Measurements from ENCODE around the gene TMEM181. TPM values are rescaled to one million over a fixed set of nuclear protein-coding genes. Genes with fewer than 3 reads are reported as not detected.

The TMEM181 gene
- total RNA-seq, 1 donor from 2014 or later = 17.0 TPM

- Mint-ChIP-seq H3K27ac (no peak overlapping the region), H3K4me1 (ENCODE audit: low read depth) (peaks cover 57% of the 10 kb centered on the region), H3K4me3 (no peak overlapping the region), H3K9me3 (no peaks in the 10 kb centered on the region), H3K27me3 (ENCODE audit: insufficient read depth) (no peaks in the 10 kb centered on the region), H3K36me3 (ENCODE audit: low read depth) (peaks cover 21% of the 10 kb centered on the region)
- intact Hi-C loops (cut with micrococcal nuclease) = no loop called here
- no peak for DNase-seq (ENCODE audit: low spot score)
These were observed 10.7 kb downstream of the TMEM181 start for GRCh38 chr6:158570681-158570962.

DNA sequence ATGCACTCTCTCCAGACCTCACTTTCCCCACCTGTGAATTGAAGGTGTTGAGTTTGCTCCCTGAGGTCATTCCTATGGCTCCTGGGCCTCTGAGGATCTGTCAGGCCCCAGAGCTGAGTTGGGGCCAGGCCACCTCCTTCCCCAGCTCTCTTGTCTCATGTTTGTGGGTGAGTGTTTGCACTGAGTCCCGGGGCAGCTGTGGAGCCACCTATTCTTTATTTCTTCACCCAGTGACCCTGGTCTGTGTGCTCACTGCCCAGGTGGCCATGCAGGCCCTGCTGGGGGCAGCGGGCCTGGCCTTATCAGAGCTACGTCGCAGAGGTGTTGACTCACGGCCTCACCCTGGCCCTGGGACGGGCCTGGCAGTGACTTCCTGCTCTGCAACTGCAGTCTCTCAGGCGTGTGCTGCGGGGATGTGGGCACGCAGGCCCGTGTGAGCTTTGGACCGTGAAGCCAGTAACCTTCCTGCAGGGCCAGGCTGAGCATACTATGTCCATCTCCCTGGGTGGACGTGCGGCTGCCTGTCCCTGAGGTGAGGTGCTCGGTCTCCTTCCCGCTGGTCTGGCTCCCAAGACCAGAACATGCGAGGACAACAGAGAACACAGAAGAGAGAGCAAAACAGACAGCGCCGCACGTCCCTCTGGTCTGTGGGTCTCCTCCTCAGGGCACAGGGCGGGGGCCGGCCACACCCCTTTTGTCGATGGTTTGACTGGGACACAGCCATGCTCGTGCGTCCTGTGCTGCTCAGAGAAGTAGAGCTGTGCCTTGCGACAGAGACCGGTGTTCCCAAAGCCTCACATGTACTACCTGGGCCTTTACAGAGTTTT, 12.1 kb downstream of the TMEM181 start:
- Mint-ChIP-seq H3K27ac (no peak overlapping the region), H3K4me1 (ENCODE audit: low read depth) (peaks cover 48% of the 10 kb centered on the region), H3K27me3 (ENCODE audit: insufficient read depth) (no peaks in the 10 kb centered on the region), H3K36me3 (ENCODE audit: low read depth) (peaks cover 29% of the 10 kb centered on the region), H3K4me3 (no peak overlapping the region), H3K9me3 (no peaks in the 10 kb centered on the region)
- no peak for DNase-seq (ENCODE audit: low spot score)
- intact Hi-C loops (cut with micrococcal nuclease) = no loop called here

DNA sequence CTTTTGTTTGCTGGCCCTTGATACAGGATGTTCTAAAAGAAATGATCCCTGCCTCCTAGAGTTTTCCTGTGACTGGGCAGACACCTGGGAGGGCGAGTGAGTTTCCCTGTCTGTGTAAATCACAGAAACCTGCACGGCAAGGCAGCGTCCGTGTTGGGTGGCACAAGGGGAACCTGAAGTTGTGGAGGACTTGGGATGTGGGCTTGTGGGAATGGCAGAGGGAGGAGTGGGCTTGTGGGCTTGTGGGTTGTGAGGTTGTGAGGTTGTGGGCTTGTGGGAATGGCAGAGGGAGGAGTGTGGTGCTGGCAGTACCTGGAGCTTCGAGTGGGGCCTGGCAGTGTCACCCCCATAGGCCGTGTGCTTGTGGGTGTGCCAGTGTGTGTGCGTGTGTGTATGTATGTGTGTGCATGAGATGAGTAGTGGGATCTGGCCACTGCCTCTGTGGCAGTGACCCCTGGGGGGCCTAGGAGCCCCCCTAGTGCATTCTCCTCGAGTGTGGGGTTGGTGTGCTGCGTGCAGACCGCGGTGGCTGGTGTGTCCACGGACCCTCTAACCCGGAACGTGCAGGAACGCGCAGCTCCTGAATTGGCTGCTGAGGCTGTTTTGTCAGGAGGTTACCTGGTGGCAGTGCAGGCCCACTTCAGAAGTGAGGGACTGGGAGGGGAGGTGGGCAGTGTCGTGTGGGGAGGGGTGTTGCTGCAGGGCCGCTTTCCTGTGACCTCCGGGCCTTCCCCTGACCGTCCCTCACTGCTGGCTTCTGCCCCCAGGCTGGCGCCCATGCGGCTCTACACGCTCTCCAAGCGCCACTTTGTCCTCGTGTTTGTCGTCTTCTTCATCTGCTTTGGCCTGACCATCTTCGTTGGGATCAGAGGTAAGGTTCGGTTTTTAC, 13.0 kb downstream of the TMEM181 start:
- H3K36me3 Mint-ChIP-seq (ENCODE audit: low read depth) = peaks cover 32% of the 10 kb centered on the region
- H3K4me3 Mint-ChIP-seq = no peak overlapping the region
- DNase-seq (ENCODE audit: low spot score) = no peak
- H3K27me3 Mint-ChIP-seq (ENCODE audit: insufficient read depth) = no peaks in the 10 kb centered on the region
- H3K4me1 Mint-ChIP-seq (ENCODE audit: low read depth) = peaks cover 45% of the 10 kb centered on the region
- peak overlapping the region; percentile 61 for H3K27ac Mint-ChIP-seq
- H3K9me3 Mint-ChIP-seq = no peaks in the 10 kb centered on the region
- intact Hi-C loops (cut with micrococcal nuclease) = no loop called here

GRCh38 chr6:158573542-158573931, 13.6 kb downstream of the TMEM181 start:
- peak overlapping the region; percentile 61 for H3K27ac Mint-ChIP-seq
- H3K27me3 Mint-ChIP-seq (ENCODE audit: insufficient read depth) = no peaks in the 10 kb centered on the region
- H3K36me3 Mint-ChIP-seq (ENCODE audit: low read depth) = peaks cover 36% of the 10 kb centered on the region
- no peak overlapping the region for H3K4me3 Mint-ChIP-seq
- H3K4me1 Mint-ChIP-seq (ENCODE audit: low read depth) = peaks cover 38% of the 10 kb centered on the region
- intact Hi-C loops (cut with micrococcal nuclease) = no loop called here
- DNase-seq (ENCODE audit: low spot score) = no peak
- no peaks in the 10 kb centered on the region for H3K9me3 Mint-ChIP-seq

GRCh38 chr6:158574800-158575199, 14.9 kb downstream of the TMEM181 start:
- peaks cover 30% of the 10 kb centered on the region for H3K4me1 Mint-ChIP-seq (ENCODE audit: low read depth)
- no peaks in the 10 kb centered on the region for H3K9me3 Mint-ChIP-seq
- intact Hi-C loops (cut with micrococcal nuclease) = no loop called here
- no peaks in the 10 kb centered on the region for H3K27me3 Mint-ChIP-seq (ENCODE audit: insufficient read depth)
- no peak for DNase-seq (ENCODE audit: low spot score)
- peaks cover 36% of the 10 kb centered on the region for H3K36me3 Mint-ChIP-seq (ENCODE audit: low read depth)
- no peak overlapping the region for H3K4me3 Mint-ChIP-seq
- no peak overlapping the region for H3K27ac Mint-ChIP-seq

DNA sequence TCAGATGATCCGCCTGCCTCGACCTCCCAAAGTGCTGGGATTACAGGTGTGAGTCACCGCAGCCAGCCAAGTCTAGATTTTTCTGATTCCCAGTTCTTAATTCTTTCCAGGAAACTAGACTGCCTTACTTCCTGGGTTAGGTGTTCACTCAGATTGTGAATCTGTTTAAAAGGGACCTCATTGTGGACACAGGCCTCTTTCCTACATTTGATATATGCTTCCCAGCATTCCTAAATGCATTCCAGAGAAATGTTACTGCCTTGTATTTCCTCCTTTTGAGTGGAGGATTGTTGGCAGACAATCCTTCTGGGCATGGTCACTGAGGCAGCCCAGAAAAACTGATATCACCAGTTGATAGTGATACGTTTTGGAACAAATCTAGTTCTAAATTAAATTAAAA, 15.7 kb downstream of the TMEM181 start:
- peaks cover 35% of the 10 kb centered on the region for H3K36me3 Mint-ChIP-seq (ENCODE audit: low read depth)
- no peak overlapping the region for H3K4me3 Mint-ChIP-seq
- no peak overlapping the region for H3K27ac Mint-ChIP-seq
- H3K4me1 Mint-ChIP-seq (ENCODE audit: low read depth) = peaks cover 30% of the 10 kb centered on the region
- H3K9me3 Mint-ChIP-seq = no peaks in the 10 kb centered on the region
- intact Hi-C loops (cut with micrococcal nuclease) = no loop called here
- H3K27me3 Mint-ChIP-seq (ENCODE audit: insufficient read depth) = no peaks in the 10 kb centered on the region
- no peak for DNase-seq (ENCODE audit: low spot score)

GRCh38 chr6:158584236-158584651, 24.4 kb downstream of the TMEM181 start:
- DNase-seq (ENCODE audit: low spot score) = no peak
- intact Hi-C loops (cut with micrococcal nuclease) = no loop called here
- Mint-ChIP-seq H3K4me1 (ENCODE audit: low read depth) (no peaks in the 10 kb centered on the region), H3K27me3 (ENCODE audit: insufficient read depth) (no peaks in the 10 kb centered on the region), H3K27ac (no peak overlapping the region), H3K4me3 (no peak overlapping the region), H3K36me3 (ENCODE audit: low read depth) (peaks cover 40% of the 10 kb centered on the region), H3K9me3 (no peaks in the 10 kb centered on the region)

DNA sequence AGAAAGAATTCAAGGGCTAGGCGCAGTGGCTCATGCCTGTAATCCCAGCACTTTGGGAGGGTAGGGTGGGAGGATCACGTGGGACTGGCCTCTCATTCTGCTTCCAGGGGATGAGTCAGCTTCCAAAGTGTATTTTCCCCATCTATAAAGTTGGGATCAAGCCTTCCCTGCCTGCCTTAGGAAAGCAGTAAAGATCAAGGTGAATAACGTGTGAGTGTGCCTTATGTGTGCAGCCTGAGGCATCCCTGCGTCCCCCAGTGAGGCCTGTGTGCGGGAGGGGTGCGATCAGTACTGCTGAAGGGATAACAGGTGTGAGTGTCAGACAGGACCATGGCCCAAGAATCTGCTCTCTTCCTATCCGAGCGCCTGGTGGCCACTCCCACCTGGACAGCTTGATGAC, 26.8 kb downstream of the TMEM181 start:
- H3K4me1 Mint-ChIP-seq (ENCODE audit: low read depth) = no peaks in the 10 kb centered on the region
- no peak overlapping the region for H3K27ac Mint-ChIP-seq
- no peak overlapping the region for H3K4me3 Mint-ChIP-seq
- no peaks in the 10 kb centered on the region for H3K27me3 Mint-ChIP-seq (ENCODE audit: insufficient read depth)
- H3K36me3 Mint-ChIP-seq (ENCODE audit: low read depth) = peaks cover 57% of the 10 kb centered on the region
- no peaks in the 10 kb centered on the region for H3K9me3 Mint-ChIP-seq
- DNase-seq (ENCODE audit: low spot score) = no peak
- intact Hi-C loops (cut with micrococcal nuclease) = no loop called here

DNA sequence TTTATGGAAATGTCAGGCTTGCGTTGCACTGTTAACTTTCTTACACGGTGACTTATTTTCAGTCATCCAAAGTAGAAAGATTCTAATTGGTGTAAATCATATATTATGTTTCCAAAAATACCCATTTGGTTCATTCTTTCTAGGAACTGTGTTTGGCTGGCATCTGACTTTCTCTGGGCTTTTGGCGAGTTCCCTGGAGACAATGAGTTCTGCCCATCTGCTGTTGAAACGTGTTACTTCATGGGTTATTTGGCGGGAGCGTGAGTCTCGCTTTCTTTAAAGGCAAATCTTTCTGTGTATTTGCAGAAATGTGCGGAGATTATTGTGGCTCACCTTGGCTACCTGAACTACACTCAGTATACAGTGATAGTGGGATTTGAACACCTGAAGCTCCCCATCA, 29.5 kb downstream of the TMEM181 start:
- intact Hi-C loops (cut with micrococcal nuclease) = no loop called here
- Mint-ChIP-seq H3K4me1 (ENCODE audit: low read depth) (no peaks in the 10 kb centered on the region), H3K9me3 (no peaks in the 10 kb centered on the region), H3K4me3 (no peak overlapping the region), H3K27ac (no peak overlapping the region), H3K36me3 (ENCODE audit: low read depth) (peaks cover 53% of the 10 kb centered on the region), H3K27me3 (ENCODE audit: insufficient read depth) (no peaks in the 10 kb centered on the region)
- no peak for DNase-seq (ENCODE audit: low spot score)

DNA sequence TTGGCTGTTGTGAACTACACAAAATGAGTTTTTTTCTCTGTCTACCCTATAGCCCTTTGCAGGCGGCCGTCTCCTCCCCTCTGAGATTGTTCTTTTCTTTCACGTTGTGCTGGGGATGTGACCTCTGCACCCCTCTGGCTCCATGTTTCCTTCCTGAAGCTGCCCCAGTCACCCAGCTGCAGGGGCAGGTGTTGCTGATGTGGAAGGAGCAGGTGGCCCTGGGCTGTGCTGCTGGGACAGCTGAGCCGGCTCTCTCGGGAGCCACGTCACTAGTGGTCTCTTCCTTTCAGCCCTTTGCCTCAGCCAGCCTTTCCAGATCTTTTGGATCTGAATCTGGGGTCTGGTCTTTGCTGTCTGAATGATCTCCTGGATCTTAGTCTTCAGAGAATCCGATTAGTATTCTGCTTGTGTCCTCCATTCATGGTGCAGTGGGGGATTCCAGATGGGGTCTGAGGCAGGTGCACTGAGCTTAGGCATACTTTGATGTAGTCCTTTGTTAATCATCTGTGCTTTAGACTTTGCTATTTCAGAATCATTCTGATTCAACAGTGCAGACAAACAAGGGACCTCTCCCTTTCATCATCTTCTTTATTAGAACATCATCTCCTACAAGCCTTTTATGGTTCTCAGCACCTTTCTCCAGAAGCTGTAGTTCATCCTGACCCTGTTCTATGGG, 31.4 kb downstream of the TMEM181 start:
- no peak for DNase-seq (ENCODE audit: low spot score)
- Mint-ChIP-seq H3K4me3 (no peak overlapping the region), H3K4me1 (ENCODE audit: low read depth) (no peaks in the 10 kb centered on the region), H3K27ac (no peak overlapping the region), H3K9me3 (no peaks in the 10 kb centered on the region), H3K27me3 (ENCODE audit: insufficient read depth) (no peaks in the 10 kb centered on the region), H3K36me3 (ENCODE audit: low read depth) (peaks cover 47% of the 10 kb centered on the region)
- intact Hi-C loops (cut with micrococcal nuclease) = no loop called here

- Mint-ChIP-seq H3K4me1 (ENCODE audit: low read depth) (no peaks in the 10 kb centered on the region), H3K9me3 (no peaks in the 10 kb centered on the region), H3K4me3 (no peak overlapping the region), H3K36me3 (ENCODE audit: low read depth) (peaks cover 45% of the 10 kb centered on the region), H3K27me3 (ENCODE audit: insufficient read depth) (no peaks in the 10 kb centered on the region), H3K27ac (no peak overlapping the region)
- no peak for DNase-seq (ENCODE audit: low spot score)
- intact Hi-C loops (cut with micrococcal nuclease) = no loop called here
These were observed 31.9 kb downstream of the TMEM181 start for GRCh38 chr6:158591810-158592209.

GRCh38 chr6:158593670-158594069, 33.8 kb downstream of the TMEM181 start:
- H3K4me1 Mint-ChIP-seq (ENCODE audit: low read depth) = no peaks in the 10 kb centered on the region
- intact Hi-C loops (cut with micrococcal nuclease) = no loop called here
- peaks cover 44% of the 10 kb centered on the region for H3K36me3 Mint-ChIP-seq (ENCODE audit: low read depth)
- H3K4me3 Mint-ChIP-seq = no peak overlapping the region
- H3K27ac Mint-ChIP-seq = no peak overlapping the region
- no peaks in the 10 kb centered on the region for H3K9me3 Mint-ChIP-seq
- H3K27me3 Mint-ChIP-seq (ENCODE audit: insufficient read depth) = no peaks in the 10 kb centered on the region
- no peak for DNase-seq (ENCODE audit: low spot score)

- no peak for DNase-seq (ENCODE audit: low spot score)
- Mint-ChIP-seq H3K36me3 (ENCODE audit: low read depth) (peaks cover 41% of the 10 kb centered on the region), H3K9me3 (no peaks in the 10 kb centered on the region), H3K27me3 (ENCODE audit: insufficient read depth) (no peaks in the 10 kb centered on the region), H3K27ac (no peak overlapping the region), H3K4me1 (ENCODE audit: low read depth) (no peaks in the 10 kb centered on the region), H3K4me3 (no peak overlapping the region)
- intact Hi-C loops (cut with micrococcal nuclease) = no loop called here
These were observed 35.3 kb downstream of the TMEM181 start for GRCh38 chr6:158595223-158595622.

Data from activated T-helper 1 cell treated with anti-CD3 and anti-CD28 coated beads, Interleukin-12 subunit alpha, Interleukin-12 subunit beta, Interleukin-2, Interleukin-4 antibody, amounts not matched to agents 30 ng/mL and 10 ng/mL and 1 ng/mL, durations not matched to agents 14 hours and 24 hours and 36 hours (primary cell).